ENCODE data around the gene TERT.

DNA sequence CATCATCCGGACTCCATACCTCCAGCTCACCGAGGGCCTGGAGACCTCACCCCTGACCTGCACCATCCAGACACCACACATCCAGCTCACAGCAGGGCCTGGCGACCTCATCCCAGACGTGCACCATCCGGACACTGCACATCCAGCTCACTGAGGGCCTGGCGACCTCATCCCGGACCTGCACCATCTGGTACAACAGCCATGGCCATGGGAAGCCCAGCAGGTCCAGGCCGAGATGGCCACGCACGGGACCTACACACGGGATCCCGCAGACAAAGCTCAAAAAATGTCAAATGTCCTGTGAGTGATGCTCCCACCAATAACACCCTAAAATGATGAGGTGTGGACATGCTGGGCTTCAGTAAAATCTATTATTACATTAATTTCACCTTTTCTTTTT is 9.7 kb downstream of the TERT start:
- TF ChIP-seq, protein P1, sequence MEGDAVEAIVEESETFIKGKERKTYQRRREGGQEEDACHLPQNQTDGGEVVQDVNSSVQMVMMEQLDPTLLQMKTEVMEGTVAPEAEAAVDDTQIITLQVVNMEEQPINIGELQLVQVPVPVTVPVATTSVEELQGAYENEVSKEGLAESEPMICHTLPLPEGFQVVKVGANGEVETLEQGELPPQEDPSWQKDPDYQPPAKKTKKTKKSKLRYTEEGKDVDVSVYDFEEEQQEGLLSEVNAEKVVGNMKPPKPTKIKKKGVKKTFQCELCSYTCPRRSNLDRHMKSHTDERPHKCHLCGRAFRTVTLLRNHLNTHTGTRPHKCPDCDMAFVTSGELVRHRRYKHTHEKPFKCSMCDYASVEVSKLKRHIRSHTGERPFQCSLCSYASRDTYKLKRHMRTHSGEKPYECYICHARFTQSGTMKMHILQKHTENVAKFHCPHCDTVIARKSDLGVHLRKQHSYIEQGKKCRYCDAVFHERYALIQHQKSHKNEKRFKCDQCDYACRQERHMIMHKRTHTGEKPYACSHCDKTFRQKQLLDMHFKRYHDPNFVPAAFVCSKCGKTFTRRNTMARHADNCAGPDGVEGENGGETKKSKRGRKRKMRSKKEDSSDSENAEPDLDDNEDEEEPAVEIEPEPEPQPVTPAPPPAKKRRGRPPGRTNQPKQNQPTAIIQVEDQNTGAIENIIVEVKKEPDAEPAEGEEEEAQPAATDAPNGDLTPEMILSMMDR (IDR thresholded peaks at IDR 0.05): no peak
- TF ChIP-seq EP300 (IDR thresholded peaks at IDR 0.05) (no peak), POLR2A (IDR thresholded peaks at IDR 0.05) (no peak), POLR2AphosphoS5 (IDR thresholded peaks at IDR 0.05) (no peak)

All from gastroesophageal sphincter (tissue), 3 donors.